NCI-H2196 (cell line): ENCODE results near the gene IFNA13.

Experiments used
- DNase-seq: peaks from one replicate; lab custom pipeline; 2025; ENCODE audit not compliant: unreplicated experiment; lab: John Stamatoyannopoulos, UW

Gene IFNA13

GRCh38 chr9:21357479-21358460, 10.1 kb downstream of the IFNA13 start:
- no peak for DNase-seq

- DNase-seq, result no peak
Measured at GRCh38 chr9:21350787-21351186, 17.1 kb downstream of the IFNA13 start, which contains the start of gene IFNA6. TSS of gene IFNA6 (minus strand) at chr9:21350887. CDS start at chr9:21350887, 0 bp downstream.

- no peak for DNase-seq
Measured at GRCh38 chr9:21348430-21348970, 19.4 kb downstream of the IFNA13 start.

GRCh38 chr9:21340735-21341134, 27.1 kb downstream of the IFNA13 start:
- no peak for DNase-seq

- no peak for DNase-seq
Measured at GRCh38 chr9:21336457-21336856, 31.4 kb downstream of the IFNA13 start.

- DNase-seq, result peak; percentile 88
Measured at GRCh38 chr9:21334701-21335632, 32.9 kb downstream of the IFNA13 start, which contains the start of gene KLHL9. TSS of gene KLHL9 (minus strand) at chr9:21335404. CDS start at chr9:21334859, 545 bp downstream.

GRCh38 chr9:21333226-21333625, 34.6 kb downstream of the IFNA13 start:
- DNase-seq, result no peak

GRCh38 chr9:21331676-21332402, 36.0 kb downstream of the IFNA13 start:
- no peak for DNase-seq

GRCh38 chr9:21326526-21327139, 41.2 kb downstream of the IFNA13 start:
- DNase-seq, result peak; percentile 37

- DNase-seq, result no peak
Measured at GRCh38 chr9:21324047-21324446, 43.8 kb downstream of the IFNA13 start.

GRCh38 chr9:21322911-21323461, 44.9 kb downstream of the IFNA13 start:
- no peak for DNase-seq

GRCh38 chr9:21320465-21320864, 47.4 kb downstream of the IFNA13 start:
- DNase-seq, result no peak

GRCh38 chr9:21317956-21318923, 49.6 kb downstream of the IFNA13 start:
- DNase-seq, result peak; percentile 52
